HepG2 (cell line): ENCODE results near the gene PXT1. TPM values are rescaled to one million over a fixed set of nuclear protein-coding genes. Genes with fewer than 3 reads are reported as not detected.

ENCODE experiments used
- DMTF1 ChIP-seq: sonication (generic); formaldehyde crosslinking; IDR thresholded peaks from 2 replicates; pipeline ENCODE4 v1.4.0; 2020; ENCODE audit warnings: mild to moderate bottlenecking, missing genetic modification reagents
- DRAP1 ChIP-seq: IDR thresholded peaks from 2 replicates; pipeline ENCODE4 v1.6.1; 2016; ENCODE audit warnings: missing genetic modification reagents, missing compliant biosample characterization
- FLYWCH1 ChIP-seq: sonication (generic); formaldehyde crosslinking; IDR thresholded peaks from 2 replicates; pipeline ENCODE4 v1.8.1; 2023; ENCODE audit warnings: mild to moderate bottlenecking, missing genetic modification reagents
- FOXM1 ChIP-seq: sonication (generic); formaldehyde crosslinking; IDR thresholded peaks from 2 replicates; pipeline ENCODE4 v1.5.0; 2020; ENCODE audit warnings: missing genetic modification reagents
- HOXA9 ChIP-seq: sonication (generic); formaldehyde crosslinking; IDR thresholded peaks from 2 replicates; pipeline ENCODE4 v1.8.1; 2022; ENCODE audit warnings: missing genetic modification reagents, mild to moderate bottlenecking, moderate library complexity, borderline replicate concordance
- KLF15 ChIP-seq: sonication (generic); formaldehyde crosslinking; IDR thresholded peaks from 2 replicates; pipeline ENCODE4 v1.8.1; 2023; ENCODE audit warnings: borderline replicate concordance, mild to moderate bottlenecking, inconsistent platforms, missing genetic modification reagents, mixed read lengths
- MATR3 ChIP-seq: sonication (generic); formaldehyde crosslinking; IDR thresholded peaks from 2 replicates; pipeline ENCODE4 v1.4.0; 2020; ENCODE audit warnings: missing genetic modification reagents
- RCOR2 ChIP-seq: IDR thresholded peaks from 2 replicates; pipeline ENCODE4 v1.6.1; 2016; ENCODE audit warnings: missing biosample characterization, missing genetic modification reagents
- REST ChIP-seq, 2 experiments: IDR thresholded peaks; 2 replicates each; pipeline ENCODE4 v1.6.1; 2011 to 2012; ENCODE audit warnings: low read length in 2 of 2, borderline replicate concordance in 1 of 2, low read depth in 1 of 2, mild to moderate bottlenecking in 1 of 2, moderate library complexity in 1 of 2
- RXRA ChIP-seq: sonication (generic); formaldehyde crosslinking; IDR thresholded peaks from 2 replicates; pipeline ENCODE4 v1.5.1; 2020; ENCODE audit warnings: missing genetic modification reagents
- SRSF9 ChIP-seq: fragments of 200-400 bp; formaldehyde crosslinking; IDR thresholded peaks from 2 replicates; pipeline ENCODE4 v1.6.1; 2018; ENCODE audit warnings: borderline replicate concordance, mild to moderate bottlenecking, low read depth, low read length; ENCODE audit not compliant: insufficient read depth, poor library complexity, severe bottlenecking
- STAT5B ChIP-seq: sonication (generic); formaldehyde crosslinking; IDR thresholded peaks from 2 replicates; pipeline ENCODE4 v1.4.0; 2020; ENCODE audit warnings: missing genetic modification reagents
- TAF1 ChIP-seq: sonication (generic); formaldehyde crosslinking; IDR thresholded peaks from 2 replicates; pipeline ENCODE4 v1.4.0; 2020; ENCODE audit warnings: missing genetic modification reagents
- TOE1 ChIP-seq: sonication (generic); formaldehyde crosslinking; IDR thresholded peaks from 2 replicates; pipeline ENCODE4 v1.4.0; 2020; ENCODE audit warnings: mild to moderate bottlenecking, missing genetic modification reagents
- TRAFD1 ChIP-seq: sonication (generic); formaldehyde crosslinking; IDR thresholded peaks from 2 replicates; pipeline ENCODE4 v1.5.1; 2020; ENCODE audit warnings: missing genetic modification reagents, mild to moderate bottlenecking, borderline replicate concordance
- ZGPAT ChIP-seq: IDR thresholded peaks from 2 replicates; pipeline ENCODE4 v1.6.1; 2016; ENCODE audit warnings: mild to moderate bottlenecking
- ZNF205 ChIP-seq: IDR thresholded peaks from 2 replicates; pipeline ENCODE4 v1.6.1; 2018; ENCODE audit warnings: missing biosample characterization, missing genetic modification reagents
- ZNF782 ChIP-seq: sonication (generic); formaldehyde crosslinking; IDR thresholded peaks from 2 replicates; pipeline ENCODE4 v1.4.0; 2020; ENCODE audit warnings: missing genetic modification reagents, mild to moderate bottlenecking, borderline replicate concordance
- polyA plus RNA-seq, 8 experiments: library from polyadenylated mRNA; depleted of rRNA in 3 of 8; stranded (reverse) in 7 of 8; unstranded in 1 of 8; fragments of >200 nt; fragmentation: Illumina TruSeq in 4 of 8; extraction: Trizol in 4 of 8; gene quantifications; 2 replicates each; pipeline versions ENCODE4 v1.2.1 to v1.2.3, GENCODE V29; 2011 to 2016; ENCODE audit warnings: low read depth in 4 of 8, missing spikeins in 1 of 8, mixed read lengths in 1 of 8; ENCODE audit not compliant: insufficient read depth in 1 of 8
- total RNA-seq, 5 experiments: library from RNA; depleted of rRNA; stranded (reverse); fragments of >200 nt; fragmentation: Illumina TruSeq; extraction: Trizol; gene quantifications; 2 replicates each; pipeline ENCODE4 v1.2.3, GENCODE V29; 2016; ENCODE audit warnings: low read depth in 1 of 5

PXT1 gene
- total and polyA plus RNA-seq, 2 of the 13 experiments (the other 11 are each of a cell fraction or from before 2014, with no cell fraction given) = 0.04 TPM; not detected in 1

- TF ChIP-seq TOE1 (CRISPR knock-in tag) = peak; percentile 73; the same call in 1 of the 2 replicates
- TF ChIP-seq REST (IDR thresholded peaks at IDR 0.05; ENCODE audit: borderline replicate concordance in 1 of 2, low read depth in 1 of 2, low read length in 2 of 2) = peak in 1 of 2 experiments; percentile 68; a peak in 1 of 4 replicates
- TF ChIP-seq MATR3 (CRISPR knock-in tag) = no peak
- TF ChIP-seq ZNF782 (CRISPR knock-in tag) = no peak; the same call in 1 of the 2 replicates
- TF ChIP-seq FOXM1 (CRISPR knock-in tag) = no peak; the same call in 1 of the 2 replicates
- peak; percentile 96 for TF ChIP-seq TAF1 (CRISPR knock-in tag)
- TF ChIP-seq STAT5B = no peak; the same call in 1 of the 2 replicates
- no peak; the same call in 1 of the 2 replicates for TF ChIP-seq FLYWCH1
- TF ChIP-seq RXRA (CRISPR knock-in tag) = peak; percentile 80
- no peak for TF ChIP-seq SRSF9
- TF ChIP-seq KLF15 (CRISPR knock-in tag) = no peak
- peak; percentile 91 for TF ChIP-seq DRAP1 (CRISPR knock-in tag)
- TF ChIP-seq RCOR2 (CRISPR knock-in tag) = no peak
- 0 out of 2 replicates have a peak, but pooled peaks have one; percentile 70 for TF ChIP-seq HOXA9
- 0 out of 2 replicates have a peak, but pooled peaks have one; percentile 60 for TF ChIP-seq TRAFD1 (CRISPR knock-in tag)
- TF ChIP-seq ZGPAT (CRISPR knock-in tag) = peak; percentile 87
- peak; percentile 90 for TF ChIP-seq ZNF205
- no peak for TF ChIP-seq DMTF1 (CRISPR knock-in tag)
Observed at GRCh38 chr6:36442671-36443470, at the start of gene PXT1, which contains the start of gene KCTD20 (continued).
